K562 (cell line): ENCODE data around the gene CD46. TPM values are rescaled to one million over a fixed set of nuclear protein-coding genes. Genes with fewer than 3 reads are reported as not detected.
A peak's percentile ranks its signal among the peaks of the same experiment; 100 is the strongest.

Source experiments
- ATAC-seq: fragments of 200-7000 bp; cut with Tn5 transposase; 3 replicates; pipeline ENCODE4 v1.9.1; 2020; ENCODE audit warnings: moderate library complexity
- BruUV-seq: library from RNA; stranded (reverse); fragments of 400-500 nt; replicated peaks from 2 replicates; lab custom pipeline; 2021; lab: Mats Ljungman, UMichigan
- CTCF ChIA-PET: fragments of 300-600 bp; formaldehyde crosslinking; extraction: SDS; loops from one replicate; lab custom pipeline; 2021; ENCODE audit warnings: low intra/inter-chr PET ratio; lab: Yijun Ruan, JAX
- POLR2A ChIA-PET: fragments of 300-600, 350-650 bp; sonication (Branson Sonifier 250); formaldehyde crosslinking; extraction: SDS; loops from one replicate; lab custom pipeline; 2021; ENCODE audit warnings: antibody characterized with exemption, inconsistent platforms; lab: Yijun Ruan, JAX
- DNase-seq, 4 experiments: peaks; one replicate each; pipeline versions ENCODE4 v3.0.0 to v3.0.0-alpha.2; 2011 to 2018; ENCODE audit warnings: low spot score in 3 of 4, mixed read lengths in 3 of 4; ENCODE audit errors: extremely low read depth in 1 of 4
- FAIRE-seq: peaks from 2 replicates; lab custom pipeline; 2011; peaks lifted over from hg19 to GRCh38; lab: Jason Lieb, UNC
- H2AFZ ChIP-seq: 2 replicates; pipeline ENCODE4 v1.6.0; 2011; ENCODE audit warnings: low read depth, low read length, control low read depth, inconsistent platforms
- H3K27ac ChIP-seq: fragments of 200-600 bp; 3 replicates; pipeline ENCODE4 v1.8.0; 2011; ENCODE audit warnings: low read depth, mild to moderate bottlenecking, control low read depth, inconsistent platforms, low read length, moderate library complexity, mixed read lengths; ENCODE audit errors: extremely low read depth
- H3K27me3 ChIP-seq, 2 experiments: fragments of 300-600 bp in 1 of 2; 2 replicates in 1 of 2; 3 replicates in 1 of 2; pipeline versions ENCODE4 v1.6.0 to v1.8.0; 2011; ENCODE audit warnings: inconsistent platforms in 2 of 2, low read length in 2 of 2, mild to moderate bottlenecking in 1 of 2, mixed read lengths in 1 of 2, moderate library complexity in 1 of 2; ENCODE audit not compliant: control insufficient read depth in 2 of 2, insufficient read depth in 2 of 2
- H3K36me3 ChIP-seq: fragments of 300-600 bp; 3 replicates; pipeline ENCODE4 v1.8.0; 2011; ENCODE audit warnings: mild to moderate bottlenecking, low read length, inconsistent platforms; ENCODE audit not compliant: control insufficient read depth, insufficient read depth
- H3K4me1 ChIP-seq, 2 experiments: fragments of 200-600 bp in 1 of 2; replicated peaks in 1 of 2; 2 replicates in 1 of 2; 3 replicates in 1 of 2; pipeline versions ENCODE4 v1.5.1 to v1.8.0; 2011; ENCODE audit warnings: inconsistent platforms in 2 of 2, low read length in 2 of 2, mild to moderate bottlenecking in 1 of 2, mixed read lengths in 1 of 2, moderate library complexity in 1 of 2; ENCODE audit not compliant: control insufficient read depth in 2 of 2, insufficient read depth in 2 of 2
- H3K4me2 ChIP-seq: 2 replicates; pipeline ENCODE4 v1.6.1; 2011; ENCODE audit warnings: low read length, control low read depth, inconsistent platforms, mixed read lengths; ENCODE audit not compliant: insufficient read depth
- H3K4me3 ChIP-seq: fragments of 200-600 bp; sonication (generic), shearing (Covaris generic); 2 replicates; pipeline ENCODE4 v1.5.1; 2016; ENCODE audit warnings: control low read depth, inconsistent platforms
- H3K79me2 ChIP-seq: fragments of 200-600 bp; 3 replicates; pipeline ENCODE4 v1.8.0; 2011; ENCODE audit warnings: low read length, inconsistent platforms; ENCODE audit not compliant: control insufficient read depth, insufficient read depth
- H3K9ac ChIP-seq, 2 experiments: 2 replicates each; pipeline versions ENCODE4 v1.6.0 to v1.6.1; 2011; ENCODE audit warnings: low read depth in 2 of 2, low read length in 2 of 2, control low read depth in 1 of 2, inconsistent platforms in 1 of 2, mild to moderate bottlenecking in 1 of 2, mixed read lengths in 1 of 2; ENCODE audit not compliant: insufficient read depth in 1 of 2
- H3K9me1 ChIP-seq: one replicate; pipeline ENCODE4 v1.6.0; 2011; ENCODE audit warnings: inconsistent platforms, mild to moderate bottlenecking, low read length, moderate library complexity; ENCODE audit not compliant: control insufficient read depth, insufficient read depth
- H3K9me3 ChIP-seq: replicated peaks from 2 replicates; pipeline ENCODE4 v1.5.1; 2011; ENCODE audit warnings: low read depth, low read length, inconsistent platforms; ENCODE audit not compliant: control insufficient read depth, insufficient read depth
- H4K20me1 ChIP-seq: replicated peaks from 2 replicates; pipeline ENCODE4 v1.6.1; 2011; ENCODE audit warnings: low read length, inconsistent platforms, mixed read lengths; ENCODE audit not compliant: control insufficient read depth, insufficient read depth
- POLR2G ChIP-seq: fragments of 200-400 bp; formaldehyde crosslinking; IDR thresholded peaks from 2 replicates; pipeline ENCODE4 v1.6.1; 2017; ENCODE audit warnings: low read depth, mild to moderate bottlenecking, antibody characterized with exemption, low read length, moderate library complexity
- WGBS: fragments of 100-300 bp; shearing (Covaris generic); methylation state at CpG from one replicate; pipeline ENCODE4 v1.1.6; 2016; ENCODE audit warnings: low coverage, mixed read lengths; ENCODE audit not compliant: insufficient coverage; ENCODE audit errors: missing lambda C conversion rate; 5-methylcytosine and 5-hydroxymethylcytosine counted together
- in situ Hi-C: fragments of 300-500 bp; cut with MboI; formaldehyde crosslinking; loops from 4 replicates; pipeline ENCODE4 v1.15.0; 2018; ENCODE audit warnings: inconsistent platforms, mixed read lengths
- intact Hi-C: fragments of 100-400 bp; cut with micrococcal nuclease; formaldehyde crosslinking; loops from 2 replicates; pipeline ENCODE4 v1.14.2; 2022
- polyA plus RNA-seq, 8 experiments: library from polyadenylated mRNA; depleted of rRNA in 4 of 8; stranded (reverse) in 5 of 8; unstranded in 3 of 8; fragments of >200 nt; fragmentation: Nextera tagmentation in 2 of 8; fragmentation: Illumina TruSeq in 1 of 8; extraction: Ambion mirVana in 2 of 8; extraction: Trizol in 1 of 8; gene quantifications; 2 replicates each; pipeline versions ENCODE4 v1.2.1 to v1.2.3, GENCODE V29; 2011 to 2014; ENCODE audit warnings: inconsistent platforms in 1 of 8, missing spikeins in 1 of 8
- total RNA-seq, 7 experiments: library from RNA; depleted of rRNA in 6 of 7; stranded (reverse); fragments of >200 nt in 6 of 7; fragmentation: Illumina TruSeq in 2 of 7; extraction: Trizol in 2 of 7; gene quantifications; 2 replicates each; pipeline versions ENCODE4 v1.2.1 to v1.2.3, GENCODE V29; 2011 to 2021; ENCODE audit warnings: low replicate concordance in 1 of 7
- TF ChIP-seq, protein P1 (sequence below): sonication (generic); formaldehyde crosslinking; IDR thresholded peaks from 2 replicates; pipeline ENCODE4 v1.8.1; 2023; ENCODE audit warnings: mild to moderate bottlenecking, missing genetic modification reagents
- TF ChIP-seq, protein P2 (sequence below): fragments of 450-650 bp; conservative IDR thresholded peaks from 2 replicates; pipeline ENCODE4 v1.6.1; 2016; ENCODE audit warnings: missing genetic modification characterization, low read depth, mild to moderate bottlenecking, missing compliant biosample characterization, moderate library complexity

The CD46 gene
- total and polyA plus RNA-seq, 9 of the 15 experiments (the other 6 are each of a cell fraction or from before 2014, with no cell fraction given), result 87.9 to 374 (median 156) TPM

DNA sequence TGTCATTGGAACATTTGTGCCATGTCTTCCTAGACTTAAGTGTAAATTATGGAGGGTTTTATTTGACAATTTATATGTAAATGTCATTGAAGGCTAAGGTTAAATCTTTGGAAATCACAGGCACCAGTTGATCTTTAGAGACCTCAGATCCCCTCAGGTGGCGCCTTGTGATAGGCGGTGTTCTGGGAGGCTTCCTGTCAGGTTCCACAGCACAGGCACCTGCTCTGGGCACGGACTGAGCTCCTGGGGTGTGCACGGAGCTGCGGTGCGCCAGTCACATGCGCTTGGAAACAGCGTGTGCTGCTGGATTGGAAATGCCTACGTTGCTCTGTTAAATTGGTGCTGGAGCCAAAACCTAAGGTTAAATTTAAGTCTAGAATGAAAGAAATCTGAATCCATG is 12.1 kb downstream of the CD46 start:
- Histone ChIP-seq H3K4me1 (peaks cover 0 to 6% of the 10 kb centered on the region in 2 experiments; a peak in 1 of 5 replicates), H3K9me1 (no peaks in the 10 kb centered on the region), H3K36me3 (peaks cover 96% of the 10 kb centered on the region), H3K4me2 (no peak overlapping the region), H3K4me3 (no peak overlapping the region), H3K27me3 (no peaks in the 10 kb centered on the region), H3K9ac (no peak overlapping the region), H2AFZ (no peak overlapping the region), H4K20me1 (no peaks in the 10 kb centered on the region), H3K9me3 (peaks cover 2% of the 10 kb centered on the region; the same call in 1 of the 2 replicates), H3K27ac (no peak overlapping the region), H3K79me2 (peaks cover 24% of the 10 kb centered on the region)
- in situ Hi-C loops, result no loop called here
- no TSS peak for BruUV-seq
- peak; percentile 42; the same call in 1 of the 2 replicates for TF ChIP-seq POLR2G
- TF ChIP-seq, protein P1, sequence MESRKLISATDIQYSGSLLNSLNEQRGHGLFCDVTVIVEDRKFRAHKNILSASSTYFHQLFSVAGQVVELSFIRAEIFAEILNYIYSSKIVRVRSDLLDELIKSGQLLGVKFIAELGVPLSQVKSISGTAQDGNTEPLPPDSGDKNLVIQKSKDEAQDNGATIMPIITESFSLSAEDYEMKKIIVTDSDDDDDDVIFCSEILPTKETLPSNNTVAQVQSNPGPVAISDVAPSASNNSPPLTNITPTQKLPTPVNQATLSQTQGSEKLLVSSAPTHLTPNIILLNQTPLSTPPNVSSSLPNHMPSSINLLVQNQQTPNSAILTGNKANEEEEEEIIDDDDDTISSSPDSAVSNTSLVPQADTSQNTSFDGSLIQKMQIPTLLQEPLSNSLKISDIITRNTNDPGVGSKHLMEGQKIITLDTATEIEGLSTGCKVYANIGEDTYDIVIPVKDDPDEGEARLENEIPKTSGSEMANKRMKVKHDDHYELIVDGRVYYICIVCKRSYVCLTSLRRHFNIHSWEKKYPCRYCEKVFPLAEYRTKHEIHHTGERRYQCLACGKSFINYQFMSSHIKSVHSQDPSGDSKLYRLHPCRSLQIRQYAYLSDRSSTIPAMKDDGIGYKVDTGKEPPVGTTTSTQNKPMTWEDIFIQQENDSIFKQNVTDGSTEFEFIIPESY (CRISPR knock-in tag), result peak; percentile 73
- TF ChIP-seq, protein P2, sequence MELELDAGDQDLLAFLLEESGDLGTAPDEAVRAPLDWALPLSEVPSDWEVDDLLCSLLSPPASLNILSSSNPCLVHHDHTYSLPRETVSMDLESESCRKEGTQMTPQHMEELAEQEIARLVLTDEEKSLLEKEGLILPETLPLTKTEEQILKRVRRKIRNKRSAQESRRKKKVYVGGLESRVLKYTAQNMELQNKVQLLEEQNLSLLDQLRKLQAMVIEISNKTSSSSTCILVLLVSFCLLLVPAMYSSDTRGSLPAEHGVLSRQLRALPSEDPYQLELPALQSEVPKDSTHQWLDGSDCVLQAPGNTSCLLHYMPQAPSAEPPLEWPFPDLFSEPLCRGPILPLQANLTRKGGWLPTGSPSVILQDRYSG (tag), result no peak
- POLR2A ChIA-PET, result interaction anchor here (0.6 to 2.9 kb wide), 3 partner anchors 9 to 12 kb away, joined by 3 to 13 read pairs (median 3); partner anchors contain the start of gene CD46
- CTCF ChIA-PET, result no interaction called here
- DNase-seq (no peak), FAIRE-seq (no peak), ATAC-seq (no peak)
- 88% methylated on average over 9 of the region's 9 CpGs for WGBS
- intact Hi-C loops, result no loop called here
